MCF 10A (cell line): ENCODE measurements around the gene FEV. TPM values are rescaled to one million over a fixed set of nuclear protein-coding genes. Genes with fewer than 3 reads are reported as not detected.

Source experiments
- BruUV-seq: library from RNA; stranded (reverse); fragments of 400-500 nt; replicated peaks from 2 replicates; lab custom pipeline; 2021; lab: Mats Ljungman, UMichigan
- CTCF ChIA-PET: fragments of 300-600 bp; sonication (Branson Sonifier 250); formaldehyde crosslinking; extraction: SDS; loops from one replicate; lab custom pipeline; 2021; ENCODE audit warnings: antibody characterized with exemption, inconsistent platforms; lab: Yijun Ruan, JAX
- POLR2A ChIA-PET: fragments of 300-600, 350-650 bp; sonication (Branson Sonifier 250); formaldehyde crosslinking; extraction: SDS; loops from one replicate; lab custom pipeline; 2020; ENCODE audit warnings: antibody characterized with exemption, inconsistent platforms; lab: Yijun Ruan, JAX
- DNase-seq: peaks from one replicate; pipeline ENCODE4 v3.0.0-alpha.2; 2018; ENCODE audit not compliant: unreplicated experiment
- H3K27ac Mint-ChIP-seq: one replicate; pipeline ENCODE4 v1.8.0; 2022; ENCODE audit warnings: mild to moderate bottlenecking, low read depth, mixed read lengths; ENCODE audit not compliant: unreplicated experiment
- H3K27me3 Mint-ChIP-seq: one replicate; pipeline ENCODE4 v1.8.0; 2022; ENCODE audit warnings: mixed read lengths; ENCODE audit not compliant: insufficient read depth, unreplicated experiment
- H3K36me3 Mint-ChIP-seq: one replicate; pipeline ENCODE4 v1.8.0; 2022; ENCODE audit warnings: mild to moderate bottlenecking, moderate library complexity, mixed read lengths; ENCODE audit not compliant: insufficient read depth, unreplicated experiment
- H3K4me1 Mint-ChIP-seq: one replicate; pipeline ENCODE4 v1.8.0; 2022; ENCODE audit warnings: mixed read lengths; ENCODE audit not compliant: insufficient read depth, unreplicated experiment
- H3K4me3 Mint-ChIP-seq: one replicate; pipeline ENCODE4 v1.8.0; 2022; ENCODE audit warnings: mild to moderate bottlenecking, moderate library complexity, mixed read lengths; ENCODE audit not compliant: unreplicated experiment
- H3K9me3 Mint-ChIP-seq: one replicate; pipeline ENCODE4 v1.8.0; 2022; ENCODE audit warnings: mixed read lengths; ENCODE audit not compliant: unreplicated experiment
- intact Hi-C: fragments of 100-400 bp; cut with micrococcal nuclease; formaldehyde crosslinking; loops from 2 replicates; pipeline ENCODE4 v1.14.1; 2022
- total RNA-seq: library from RNA; stranded (reverse); gene quantifications from 2 replicates; pipeline ENCODE4 v1.2.3, GENCODE V29; 2022
- TF ChIP-seq, protein P1 (sequence below): fragments of 200-600 bp; IDR thresholded peaks from one replicate; pipeline ENCODE4 v1.8.0; 2022; ENCODE audit warnings: antibody characterized with exemption, mild to moderate bottlenecking; ENCODE audit not compliant: unreplicated experiment

Gene FEV
- total RNA-seq, 1 experiment from 2014 or later = not detected

DNA sequence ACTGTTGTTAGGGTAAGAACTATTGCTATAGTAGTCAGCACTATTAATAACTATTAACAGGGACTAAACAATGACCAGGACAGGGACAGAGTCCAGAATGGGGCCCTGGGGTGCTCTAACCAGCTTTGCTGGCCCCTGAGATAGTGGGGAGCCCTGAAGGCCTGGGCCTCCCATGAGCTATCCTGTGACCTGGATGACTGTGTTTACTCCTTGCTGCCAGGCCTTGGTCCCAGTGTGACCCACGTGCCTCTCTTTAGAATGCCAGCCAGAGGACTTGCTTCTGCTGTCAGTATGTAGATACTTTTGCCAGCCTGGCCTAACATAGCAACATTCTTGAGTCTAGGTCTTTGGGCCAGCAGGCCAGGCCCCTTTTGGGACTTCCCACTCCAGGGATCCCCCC, 14.1 kb downstream of the FEV start:
- Mint-ChIP-seq H3K9me3 (no peaks in the 10 kb centered on the region), H3K4me1 (no peaks in the 10 kb centered on the region)
- CTCF ChIA-PET = no interaction called here

DNA sequence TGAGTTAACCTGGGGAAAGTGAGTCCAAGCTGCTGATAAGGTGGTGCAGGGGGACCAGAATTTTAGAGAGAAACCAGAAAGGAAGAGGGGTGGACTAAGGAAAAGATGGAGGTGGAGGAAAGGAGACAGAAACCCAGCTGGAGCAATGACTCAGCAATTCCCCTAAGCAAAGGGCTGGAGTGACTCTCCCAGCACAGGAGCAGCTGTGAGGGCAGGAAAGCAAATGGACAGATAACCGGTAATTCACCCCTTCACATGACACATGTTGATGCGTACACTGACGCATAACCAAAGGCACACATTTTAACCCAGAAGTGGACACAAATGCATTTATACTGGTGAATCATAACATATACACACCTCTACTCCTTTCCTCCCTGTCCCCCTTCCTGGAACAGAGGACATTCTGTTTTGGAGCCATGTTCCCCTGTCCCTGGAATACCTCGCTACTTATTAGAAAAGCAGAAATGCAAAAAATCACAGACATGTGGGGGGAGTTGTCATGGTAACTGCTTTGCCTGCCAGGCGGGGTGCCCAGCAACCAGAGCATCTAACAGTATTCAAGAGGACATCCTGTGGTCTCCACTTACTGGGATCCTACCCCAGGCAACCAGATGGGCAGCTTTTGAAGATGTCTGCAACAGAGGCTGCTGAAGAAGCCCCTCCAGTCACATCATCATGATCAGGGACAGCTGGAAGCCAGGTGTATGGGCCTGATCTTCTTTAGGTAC, 20.8 kb downstream of the FEV start:
- Mint-ChIP-seq H3K27ac (no peak overlapping the region), H3K36me3 (no peaks in the 10 kb centered on the region), H3K9me3 (no peaks in the 10 kb centered on the region), H3K4me3 (no peak overlapping the region), H3K4me1 (peaks cover 13% of the 10 kb centered on the region), H3K27me3 (peaks cover 68% of the 10 kb centered on the region)
- peak; percentile 51 for DNase-seq
- TF ChIP-seq, protein P1, sequence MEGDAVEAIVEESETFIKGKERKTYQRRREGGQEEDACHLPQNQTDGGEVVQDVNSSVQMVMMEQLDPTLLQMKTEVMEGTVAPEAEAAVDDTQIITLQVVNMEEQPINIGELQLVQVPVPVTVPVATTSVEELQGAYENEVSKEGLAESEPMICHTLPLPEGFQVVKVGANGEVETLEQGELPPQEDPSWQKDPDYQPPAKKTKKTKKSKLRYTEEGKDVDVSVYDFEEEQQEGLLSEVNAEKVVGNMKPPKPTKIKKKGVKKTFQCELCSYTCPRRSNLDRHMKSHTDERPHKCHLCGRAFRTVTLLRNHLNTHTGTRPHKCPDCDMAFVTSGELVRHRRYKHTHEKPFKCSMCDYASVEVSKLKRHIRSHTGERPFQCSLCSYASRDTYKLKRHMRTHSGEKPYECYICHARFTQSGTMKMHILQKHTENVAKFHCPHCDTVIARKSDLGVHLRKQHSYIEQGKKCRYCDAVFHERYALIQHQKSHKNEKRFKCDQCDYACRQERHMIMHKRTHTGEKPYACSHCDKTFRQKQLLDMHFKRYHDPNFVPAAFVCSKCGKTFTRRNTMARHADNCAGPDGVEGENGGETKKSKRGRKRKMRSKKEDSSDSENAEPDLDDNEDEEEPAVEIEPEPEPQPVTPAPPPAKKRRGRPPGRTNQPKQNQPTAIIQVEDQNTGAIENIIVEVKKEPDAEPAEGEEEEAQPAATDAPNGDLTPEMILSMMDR = no peak
- intact Hi-C loops = no loop called here
- ChIA-PET POLR2A (interaction anchor here (0.6 kb wide), 1 partner anchor 373 kb away, joined by 3 read pairs; no protein-coding TSS in a partner anchor), CTCF (interaction anchor here (3.4 kb wide), 1 partner anchor 16 kb away, joined by 16 read pairs; no protein-coding TSS in a partner anchor)
- BruUV-seq = no TSS peak

More for the DNA sequence above, 14.1 kb downstream of the FEV start:
- DNase-seq = no peak
- Mint-ChIP-seq H3K36me3 (no peaks in the 10 kb centered on the region), H3K27ac (no peak overlapping the region), H3K4me3 (no peak overlapping the region), H3K27me3 (peaks cover 79% of the 10 kb centered on the region)
- intact Hi-C loops = no loop called here
- POLR2A ChIA-PET = no interaction called here
- BruUV-seq = no TSS peak
- TF ChIP-seq, protein P1 = no peak

DNA sequence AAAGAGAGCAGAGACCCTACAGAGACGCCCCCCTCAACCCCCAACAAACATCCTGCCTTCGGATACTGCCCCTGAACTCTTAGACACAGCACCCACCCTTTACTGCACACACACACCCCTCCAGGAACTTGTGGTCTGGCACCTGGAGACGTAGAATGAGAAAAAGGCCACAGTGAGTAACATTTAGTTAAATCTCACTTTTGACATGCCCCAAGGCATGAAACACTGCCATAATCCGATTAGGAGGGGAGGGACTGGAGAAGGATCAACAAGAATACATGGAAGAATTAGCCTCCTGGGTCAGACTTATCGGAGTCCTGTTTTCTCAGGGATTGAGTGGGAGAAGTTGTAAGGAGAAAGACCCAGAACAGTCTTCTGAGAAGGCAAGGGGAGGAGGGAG, 21.4 kb downstream of the FEV start:
- no TSS peak for BruUV-seq
- peaks cover 68% of the 10 kb centered on the region for H3K27me3 Mint-ChIP-seq
- no peaks in the 10 kb centered on the region for H3K36me3 Mint-ChIP-seq
- DNase-seq = no peak
- ChIA-PET CTCF (no interaction called here), POLR2A (interaction anchor here (0.6 kb wide), 1 partner anchor 374 kb away, joined by 3 read pairs; no protein-coding TSS in a partner anchor)
- no peaks in the 10 kb centered on the region for H3K9me3 Mint-ChIP-seq
- intact Hi-C loops = no loop called here
- no peak overlapping the region for H3K27ac Mint-ChIP-seq
- TF ChIP-seq, protein P1 = no peak
- H3K4me1 Mint-ChIP-seq = peaks cover 13% of the 10 kb centered on the region
- H3K4me3 Mint-ChIP-seq = no peak overlapping the region

DNA sequence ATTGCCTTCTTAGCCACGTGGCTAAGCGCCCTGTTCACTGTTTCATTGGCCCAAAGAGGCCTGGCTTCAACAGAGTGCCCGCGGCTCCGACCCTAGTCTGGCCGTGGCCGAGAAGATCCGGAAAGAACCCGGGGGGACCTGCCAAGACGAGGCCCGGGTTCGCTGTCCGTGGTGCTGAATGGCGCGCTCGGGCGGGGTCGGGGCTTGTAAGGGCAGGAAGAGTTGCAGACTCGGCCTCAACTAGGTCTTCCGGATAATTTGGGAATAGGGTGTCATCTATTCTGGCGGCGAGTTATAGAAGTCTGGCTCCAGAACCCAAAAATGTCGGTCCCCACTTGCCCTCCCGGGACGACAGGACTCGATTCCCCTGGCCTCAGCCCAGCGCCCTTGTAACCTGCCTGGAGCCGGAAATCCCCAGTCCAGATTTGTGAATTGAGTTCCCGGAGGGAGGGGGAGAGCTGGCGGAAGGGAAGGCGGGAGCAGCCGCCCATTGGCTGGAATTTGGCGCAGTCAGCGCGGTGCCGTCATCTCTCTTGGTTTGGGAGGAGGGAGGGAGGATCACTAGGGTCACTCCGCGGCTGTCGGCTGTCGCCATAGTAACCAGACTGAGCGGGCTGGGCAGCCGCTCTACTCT, 22.0 kb downstream of the FEV start:
- intact Hi-C loops = no loop called here
- ChIA-PET POLR2A (no interaction called here), CTCF (no interaction called here)
- H3K36me3 Mint-ChIP-seq = no peaks in the 10 kb centered on the region
- H3K9me3 Mint-ChIP-seq = no peaks in the 10 kb centered on the region
- H3K27ac Mint-ChIP-seq = no peak overlapping the region
- DNase-seq = peak; percentile 41
- TF ChIP-seq, protein P1 = no peak
- peaks cover 68% of the 10 kb centered on the region for H3K27me3 Mint-ChIP-seq
- no peak overlapping the region for H3K4me3 Mint-ChIP-seq
- no TSS peak for BruUV-seq
- peaks cover 13% of the 10 kb centered on the region for H3K4me1 Mint-ChIP-seq
